ENCODE data around the gene RRP7A.
"Not testable (repeated sequence)": the region's sequence is repeated elsewhere in the genome, so short reads cannot be mapped to it uniquely, and the experiment has no call there.

Gene RRP7A

DNA sequence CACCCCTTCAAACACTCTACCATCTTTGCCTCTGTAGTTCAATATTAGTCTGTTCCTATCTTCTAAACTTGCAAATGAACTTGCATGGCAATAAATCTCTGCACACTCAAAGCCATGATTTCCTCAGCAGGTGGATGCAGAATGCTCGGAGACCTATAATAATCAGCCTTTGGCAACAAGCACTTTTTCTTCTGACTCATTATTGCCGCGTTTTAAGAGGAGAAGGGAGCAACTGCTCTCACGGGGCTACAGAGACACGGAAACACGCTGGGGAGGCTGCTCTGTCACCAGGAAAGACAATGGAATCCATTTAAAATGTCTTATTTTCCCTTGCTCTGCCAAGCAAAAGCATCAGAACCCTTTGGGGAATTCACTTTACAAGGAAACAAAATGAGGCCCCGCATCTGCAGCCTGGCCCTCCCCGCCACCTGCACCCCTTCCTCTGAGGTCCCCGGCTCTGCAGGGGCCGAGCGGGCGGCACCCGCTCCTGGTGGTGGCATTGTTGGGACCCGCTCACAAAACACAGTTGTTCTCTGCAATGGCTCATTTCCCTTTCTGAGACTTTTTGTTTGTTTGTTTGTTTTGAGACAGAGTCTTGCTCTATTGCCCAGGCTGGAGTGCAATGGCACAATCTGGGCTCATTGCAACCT lies 15.6 kb upstream of the RRP7A start:
- not testable (repeated sequence) for DNase-seq

DNA sequence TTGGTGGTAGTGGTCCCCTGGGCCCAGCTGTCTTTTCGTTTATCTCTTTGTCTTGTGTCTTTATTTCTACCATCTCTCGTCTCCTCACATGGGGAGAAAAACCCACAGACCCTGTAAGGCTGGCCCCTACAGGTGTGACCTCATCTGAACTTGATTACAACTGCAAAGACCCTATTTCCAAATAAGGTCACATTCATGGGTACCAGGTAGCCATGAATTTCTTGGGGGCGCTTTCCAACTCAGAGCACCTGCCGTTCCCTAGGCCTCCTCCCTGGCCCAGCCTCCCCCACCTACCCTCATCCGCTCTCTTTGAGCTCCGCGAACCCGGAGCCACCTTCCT lies 14.0 kb upstream of the RRP7A start:
- DNase-seq, result no peak

DNA sequence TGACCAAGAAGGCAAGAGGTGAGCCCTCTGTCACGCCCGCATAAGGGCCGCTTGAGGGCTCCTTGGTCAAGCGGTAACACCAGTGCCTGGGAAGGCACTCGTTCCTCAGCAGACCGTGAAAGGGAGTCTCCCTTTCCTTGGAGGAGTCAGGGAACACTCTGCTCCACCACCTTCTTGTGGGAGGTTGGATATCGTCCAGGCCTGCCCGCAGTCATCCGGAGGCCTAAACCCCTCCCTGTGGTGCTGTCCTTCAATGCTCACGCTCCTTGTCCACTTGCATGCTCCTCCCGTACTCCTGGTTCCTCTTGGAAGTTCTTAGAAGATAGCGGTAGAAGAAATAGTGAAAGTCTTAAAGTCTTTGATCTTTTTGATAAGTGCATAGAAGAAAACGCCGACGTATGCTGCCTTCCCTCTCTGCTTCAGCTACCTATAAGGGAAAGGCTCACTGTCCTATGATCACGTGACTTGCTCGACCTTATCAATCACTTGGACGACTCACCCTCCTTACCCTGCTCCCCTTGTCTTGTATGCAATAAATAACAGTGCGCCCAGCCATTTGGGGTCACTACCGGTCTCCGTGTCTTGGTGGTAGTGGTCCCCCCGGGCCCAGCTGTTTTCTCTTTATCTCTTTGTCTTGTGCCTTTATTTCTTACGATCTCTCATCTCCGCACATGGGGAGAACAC lies 11.9 kb upstream of the RRP7A start:
- not testable (repeated sequence) for DNase-seq

DNA sequence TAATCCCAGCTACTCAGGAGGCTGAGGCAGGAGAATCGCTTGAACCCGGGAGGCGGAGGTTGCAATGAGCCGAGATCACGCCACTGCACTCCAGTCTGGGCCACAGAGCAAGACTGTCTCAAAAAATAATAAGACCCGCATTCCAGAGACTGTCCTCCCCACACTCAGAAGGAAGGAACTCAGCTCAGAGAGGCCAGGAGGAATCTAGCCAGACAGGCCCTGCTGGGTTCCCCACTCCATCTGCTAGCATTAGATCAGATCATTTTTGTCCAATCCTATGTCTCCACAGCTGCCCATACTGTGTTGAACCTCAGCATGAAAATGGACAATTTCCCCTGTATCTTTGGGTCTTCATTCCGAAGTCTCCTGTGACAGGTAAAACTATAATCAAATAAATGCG lies 9.8 kb upstream of the RRP7A start:
- not testable (repeated sequence) for DNase-seq

DNA sequence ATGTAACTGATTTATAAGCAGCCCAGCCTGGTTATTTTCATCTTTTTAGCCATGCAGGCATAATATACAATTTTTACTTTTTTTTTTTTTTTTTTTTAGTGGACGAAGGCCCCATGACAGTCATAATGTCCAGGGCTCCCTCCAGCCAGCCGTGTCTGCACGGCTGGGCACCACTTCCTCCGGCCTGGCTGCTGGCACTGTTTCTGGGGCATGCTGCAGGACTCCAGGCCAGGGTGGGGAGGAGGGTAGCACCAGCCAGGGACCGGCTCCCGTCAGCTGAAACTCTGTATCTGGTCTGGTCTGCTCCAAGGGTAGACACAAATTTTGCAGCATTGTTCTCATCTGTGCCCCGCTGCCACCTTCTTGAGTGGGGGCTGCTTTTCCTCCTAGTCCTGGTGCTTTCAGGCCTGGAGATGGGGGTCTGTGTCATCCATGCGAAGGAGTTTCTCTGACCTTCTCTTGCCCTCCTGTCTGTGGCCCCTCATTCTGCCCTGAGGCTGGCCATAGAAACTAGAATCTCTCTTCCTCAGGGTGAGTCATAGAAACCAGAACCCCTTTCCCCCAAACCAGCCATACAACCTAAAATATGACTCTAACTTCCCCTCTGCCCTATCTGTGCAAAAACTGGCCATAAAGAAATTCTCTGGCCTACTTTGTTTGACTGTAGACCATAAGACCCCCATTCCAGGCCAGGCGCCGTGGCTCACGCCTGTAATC lies 9.2 kb upstream of the RRP7A start:
- peak in 3 of 14 donors; percentile 11 to 32 (median 19) for DNase-seq

DNA sequence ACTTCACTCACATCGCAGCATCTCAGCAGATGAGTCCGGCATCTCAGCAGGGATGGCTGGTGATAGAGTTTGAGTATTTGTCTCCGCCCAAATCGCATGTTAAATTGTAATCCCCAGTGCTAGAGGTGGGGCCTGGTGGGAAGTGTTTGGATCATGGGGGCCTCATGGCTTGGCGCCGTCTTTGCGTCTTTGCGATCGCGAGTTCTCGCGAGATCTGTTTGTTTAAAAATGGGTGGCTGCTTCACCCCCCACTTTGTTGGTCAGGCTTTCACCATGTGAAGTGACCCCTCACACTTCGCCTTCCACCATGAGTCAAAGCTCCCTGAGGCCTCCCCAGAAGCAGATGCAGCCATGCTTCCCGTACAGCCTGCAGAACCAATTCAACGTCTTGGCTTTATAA lies 3.0 kb upstream of the RRP7A start:
- DNase-seq, result no peak

DNA sequence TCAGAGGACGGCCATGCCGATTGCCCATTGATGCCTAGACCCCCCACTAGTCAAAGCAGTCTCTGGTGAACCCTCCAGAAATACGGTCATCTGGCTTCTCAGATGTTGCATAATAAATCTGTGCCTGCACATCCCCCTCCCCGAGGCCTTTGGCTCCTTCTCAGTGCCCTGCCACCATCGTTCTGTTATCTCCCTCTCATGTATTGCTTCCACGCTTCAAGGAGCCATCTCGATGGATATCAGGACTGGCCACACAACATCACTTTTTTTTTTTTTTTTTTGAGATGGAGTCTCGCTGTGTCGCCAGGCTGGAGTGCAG lies 1.6 kb upstream of the RRP7A start:
- no peak for DNase-seq

DNA sequence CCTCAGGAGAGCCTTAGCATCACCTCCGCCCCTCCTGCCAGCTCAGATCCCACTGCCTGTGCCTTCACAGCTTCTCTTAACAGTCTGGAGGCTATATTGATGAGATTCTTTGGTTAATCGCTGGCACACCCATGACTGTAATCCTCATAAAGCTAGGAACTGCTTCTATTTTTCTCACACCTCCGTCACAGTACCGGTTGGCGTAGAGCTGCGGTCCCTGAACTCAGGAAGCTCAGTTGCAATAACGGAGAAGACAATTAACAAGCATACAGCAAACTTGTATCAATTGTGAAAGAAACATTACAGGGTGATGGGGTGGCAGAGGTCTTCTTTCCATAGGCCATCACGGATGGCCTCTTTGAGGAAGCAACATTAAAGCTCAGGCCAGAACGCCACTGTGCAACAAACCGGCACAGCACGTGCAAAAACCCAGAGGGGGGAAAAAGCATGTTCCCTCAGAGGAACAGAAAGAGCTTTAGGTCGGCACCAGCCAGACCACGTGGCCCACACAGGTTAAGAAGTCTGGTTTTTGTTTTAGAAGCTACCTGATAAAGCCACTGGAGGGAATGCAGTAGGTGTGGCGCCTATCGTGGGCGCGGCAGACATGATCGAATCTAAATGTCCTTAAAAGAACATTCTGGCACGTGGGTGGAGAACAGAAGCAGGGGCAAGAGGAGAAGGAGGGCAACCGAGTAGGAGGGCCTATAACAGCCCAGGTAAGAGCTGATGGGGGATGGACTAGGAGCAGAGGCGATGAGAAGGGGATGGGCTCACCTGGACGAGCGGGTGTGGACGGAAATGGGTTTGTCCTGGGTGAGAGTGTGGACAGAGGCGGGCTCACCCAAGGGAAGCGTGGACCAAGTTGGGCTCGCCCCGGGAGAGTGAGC lies 715 bp downstream of the RRP7A start:
- not testable (repeated sequence) for DNase-seq

DNA sequence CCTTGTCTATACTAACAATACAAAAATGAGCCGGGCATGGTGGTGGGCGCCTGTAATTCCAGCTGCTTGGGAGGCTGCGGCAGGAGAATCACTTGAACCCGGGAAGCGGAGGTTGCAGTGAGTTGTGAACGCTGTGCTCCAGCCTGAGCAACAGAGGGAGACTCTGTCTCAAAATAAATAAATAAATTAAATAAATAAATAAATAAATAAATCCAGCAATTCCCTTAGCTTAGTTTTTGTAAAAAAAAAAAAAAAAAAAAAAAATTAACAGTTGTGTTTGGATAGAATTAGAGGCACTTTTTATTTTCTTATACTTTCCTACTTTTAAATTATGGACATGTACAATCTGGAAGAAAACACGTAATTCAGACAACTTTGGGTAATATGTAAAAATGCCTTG lies 2.5 kb downstream of the RRP7A start:
- not testable (repeated sequence) for DNase-seq

DNA sequence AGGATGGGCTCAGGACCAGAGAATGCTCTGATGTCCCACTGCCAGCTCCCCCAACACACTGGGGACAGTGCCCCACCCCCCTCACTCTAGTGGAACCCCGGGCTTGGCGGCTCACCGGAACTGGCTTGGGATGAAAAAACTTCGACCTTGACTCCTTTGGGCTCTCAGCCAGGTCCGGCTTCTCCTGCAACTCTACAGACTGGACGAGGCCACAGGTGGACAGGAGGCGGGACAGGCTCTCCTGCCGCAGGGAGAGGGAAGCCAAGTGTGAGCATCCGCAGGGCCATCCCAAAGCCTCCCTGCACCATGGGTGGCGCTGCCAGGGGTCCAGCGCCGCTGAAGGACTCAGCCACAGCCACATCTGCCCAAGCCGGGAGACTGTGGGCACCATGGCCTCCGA lies 3.7 kb downstream of the RRP7A start:
- no peak for DNase-seq

DNA sequence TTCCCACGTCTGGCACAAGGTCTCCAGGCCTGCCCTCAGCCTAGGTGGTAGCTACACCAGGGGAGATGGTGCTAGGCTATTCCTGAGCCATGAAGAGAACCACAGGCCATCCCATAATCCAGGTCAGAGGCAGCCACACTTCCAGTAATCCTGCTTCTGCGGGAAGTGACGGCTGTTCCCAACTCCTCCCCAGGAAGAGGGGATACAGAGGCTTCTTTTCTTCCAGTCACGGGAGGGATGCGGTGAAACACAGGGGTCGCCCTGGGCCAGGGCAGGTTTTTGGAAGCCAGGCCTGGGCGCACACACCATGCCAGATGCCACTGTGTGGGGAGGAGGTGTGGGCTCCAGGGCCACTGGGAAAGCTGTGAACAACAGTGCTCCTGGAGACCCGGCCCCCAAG lies 4.3 kb downstream of the RRP7A start:
- DNase-seq, result peak in 1 of 14 donors; percentile 11

DNA sequence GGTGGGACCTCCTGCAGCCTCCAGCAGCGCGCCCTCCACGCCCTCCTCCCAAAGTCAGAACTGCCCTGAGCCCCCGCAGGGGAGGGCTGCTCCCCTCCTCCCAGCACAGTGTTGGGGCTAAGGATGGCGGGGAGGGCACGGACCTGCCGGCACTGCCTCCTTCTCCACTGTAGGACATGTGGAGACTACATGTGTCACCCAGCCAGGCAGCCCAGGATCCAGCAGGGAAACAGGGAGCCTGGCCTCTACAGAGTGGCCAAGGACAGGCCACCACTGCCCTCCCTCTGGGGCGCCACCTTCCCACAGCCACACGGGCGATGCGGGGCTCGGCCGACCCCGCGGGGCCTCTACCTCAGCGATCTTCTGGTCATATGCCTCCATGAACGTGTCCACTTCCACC lies 5.3 kb downstream of the RRP7A start:
- not testable (repeated sequence) for DNase-seq

DNA sequence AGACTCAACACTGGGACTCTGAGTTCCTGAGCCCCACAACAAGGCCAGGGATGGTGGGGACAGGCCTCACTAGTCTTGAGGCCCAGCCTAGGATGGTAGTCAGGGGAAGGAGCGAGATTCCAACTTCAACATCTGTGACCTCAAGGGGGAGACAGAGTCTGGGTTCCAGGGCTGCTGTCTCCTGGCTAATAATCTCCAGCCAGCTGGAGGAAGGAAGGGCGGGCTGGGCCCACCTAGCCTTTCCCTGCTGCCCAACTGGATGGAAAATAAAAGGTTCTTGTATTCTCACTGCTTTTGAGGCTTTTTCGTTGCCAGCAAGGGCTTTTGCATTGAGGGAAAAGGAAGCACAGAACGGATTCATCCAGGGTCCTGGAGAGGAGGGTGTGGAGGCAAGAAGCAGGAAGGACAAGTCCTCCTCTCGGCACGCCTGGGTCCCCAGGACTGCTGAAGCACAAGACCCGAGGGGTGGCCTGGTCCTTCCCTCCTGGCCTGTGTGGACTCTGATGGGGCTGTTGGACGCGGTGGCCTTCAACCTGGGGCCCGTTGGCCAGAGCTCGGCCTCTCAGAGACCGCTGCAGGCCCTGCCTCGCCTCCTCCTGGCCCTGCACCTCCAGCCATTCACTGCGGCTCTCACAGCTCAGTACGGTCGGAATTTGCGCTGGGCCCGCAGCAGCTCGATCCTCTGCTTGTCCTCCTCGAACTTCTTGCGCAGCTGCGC lies 7.2 kb downstream of the RRP7A start:
- peak in 3 of 14 donors; percentile 11 to 29 (median 12) for DNase-seq

DNA sequence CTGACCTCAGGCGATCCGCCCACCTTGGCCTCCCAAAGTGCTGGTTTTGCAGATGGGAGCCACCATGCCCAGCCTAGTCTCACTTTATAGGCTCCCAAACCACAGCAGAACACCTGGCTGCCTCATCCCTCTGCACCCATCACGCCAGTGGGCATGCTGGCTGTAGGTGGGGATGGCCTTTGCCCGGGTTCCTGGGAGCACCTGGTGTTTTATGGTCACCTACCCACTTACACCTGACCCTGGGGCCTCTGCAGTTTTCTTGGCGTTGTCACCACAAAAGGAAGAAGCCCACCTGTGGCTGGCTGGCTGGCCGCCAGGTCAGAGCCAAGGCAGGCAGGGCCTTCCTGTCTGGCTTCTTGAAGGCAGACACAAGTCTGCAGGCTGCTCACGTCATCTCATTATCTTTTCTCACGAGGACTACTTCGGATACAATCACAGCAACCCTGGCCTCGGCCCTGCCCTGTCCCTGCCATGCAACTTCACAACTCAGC lies 8.2 kb downstream of the RRP7A start:
- DNase-seq, result no peak

DNA sequence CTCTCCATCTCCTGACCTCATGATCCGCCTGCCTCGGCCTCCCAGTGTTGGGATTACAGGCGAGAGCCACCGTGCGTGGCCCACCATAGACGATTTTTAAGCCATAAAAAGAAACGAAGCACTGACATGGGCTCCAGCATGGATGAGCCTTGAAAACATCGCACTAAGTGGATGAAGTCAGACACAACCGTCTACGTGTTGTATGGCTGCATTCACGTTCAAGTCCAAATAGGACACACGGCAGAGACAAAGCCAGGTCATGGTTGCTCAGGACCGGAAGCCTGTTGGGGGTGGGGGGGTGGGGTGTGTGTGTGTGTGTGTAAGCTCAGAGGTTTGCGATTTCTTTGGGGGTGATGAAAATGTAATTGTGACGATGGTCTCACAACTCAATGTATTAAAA lies 10.0 kb downstream of the RRP7A start:
- no peak for DNase-seq

DNA sequence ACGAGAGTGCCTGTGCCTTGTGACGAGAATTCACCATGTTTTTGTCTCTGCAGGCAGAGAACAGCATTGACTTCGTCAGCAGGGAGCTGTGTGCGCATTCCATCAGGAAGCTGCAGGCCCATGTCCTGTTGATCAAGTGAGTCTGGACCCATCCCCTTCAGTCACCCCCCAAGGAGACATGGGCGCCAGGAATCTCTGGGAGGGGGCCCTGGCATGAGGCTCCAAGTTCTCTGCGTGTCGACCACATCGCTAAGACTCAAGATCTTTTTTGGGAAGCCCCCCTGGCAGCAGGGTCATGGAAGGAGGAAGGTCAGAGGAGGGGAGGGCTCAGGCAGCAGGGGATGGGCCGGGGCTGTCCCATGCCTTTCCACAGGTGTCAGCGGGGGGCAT lies 10.6 kb downstream of the RRP7A start:
- not testable (repeated sequence) for DNase-seq

DNA sequence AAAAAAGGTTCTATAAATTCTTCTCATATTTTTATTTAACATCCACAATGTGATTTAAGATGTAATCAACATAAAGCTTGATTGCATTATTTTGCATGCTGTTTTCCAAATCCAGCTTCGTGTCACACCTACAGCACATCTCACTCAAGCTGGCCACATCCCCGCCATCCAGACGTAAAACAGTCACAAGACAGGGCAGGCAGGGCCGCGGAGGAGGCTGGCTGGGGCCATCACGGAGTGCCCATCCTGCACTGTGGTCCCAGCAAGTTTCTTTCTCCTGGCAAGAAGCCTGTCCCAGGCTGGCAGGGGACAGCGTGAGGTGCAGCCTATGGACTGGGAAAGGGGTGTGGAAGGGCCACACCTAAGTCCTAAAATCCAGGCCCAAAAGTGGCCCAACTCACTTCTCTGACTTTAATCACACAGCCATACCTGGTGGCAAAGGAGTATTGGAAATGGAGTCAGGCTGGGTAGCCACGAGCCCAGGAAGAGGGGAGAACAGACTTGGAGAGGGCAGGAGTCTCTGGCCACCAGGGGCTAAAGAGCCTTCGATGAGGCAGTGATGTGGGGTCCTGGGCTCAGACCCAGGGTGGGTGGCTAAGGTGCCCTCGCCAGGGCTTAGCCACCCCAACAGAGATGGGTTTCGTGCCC lies 11.1 kb downstream of the RRP7A start:
- DNase-seq, result not testable (repeated sequence)

DNA sequence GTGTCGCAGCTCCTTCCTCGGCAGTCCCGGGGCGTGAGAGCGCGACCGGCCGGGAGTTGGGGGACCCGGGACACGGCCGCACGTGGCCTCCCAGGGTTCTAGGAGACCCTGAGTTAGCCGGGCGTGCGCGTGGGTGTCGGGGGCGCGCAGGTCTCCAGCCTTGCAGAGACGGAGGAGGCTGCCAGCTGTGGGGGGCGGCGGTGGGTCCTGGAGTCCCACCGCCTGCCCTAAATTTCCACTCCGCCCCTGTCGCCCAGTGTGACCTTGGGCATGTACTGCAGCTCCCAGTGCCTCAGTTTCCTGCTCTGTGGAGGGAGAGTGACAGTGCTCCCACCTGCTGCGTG lies 18.8 kb downstream of the RRP7A start:
- peak in 1 of 14 donors; percentile 38 for DNase-seq

DNA sequence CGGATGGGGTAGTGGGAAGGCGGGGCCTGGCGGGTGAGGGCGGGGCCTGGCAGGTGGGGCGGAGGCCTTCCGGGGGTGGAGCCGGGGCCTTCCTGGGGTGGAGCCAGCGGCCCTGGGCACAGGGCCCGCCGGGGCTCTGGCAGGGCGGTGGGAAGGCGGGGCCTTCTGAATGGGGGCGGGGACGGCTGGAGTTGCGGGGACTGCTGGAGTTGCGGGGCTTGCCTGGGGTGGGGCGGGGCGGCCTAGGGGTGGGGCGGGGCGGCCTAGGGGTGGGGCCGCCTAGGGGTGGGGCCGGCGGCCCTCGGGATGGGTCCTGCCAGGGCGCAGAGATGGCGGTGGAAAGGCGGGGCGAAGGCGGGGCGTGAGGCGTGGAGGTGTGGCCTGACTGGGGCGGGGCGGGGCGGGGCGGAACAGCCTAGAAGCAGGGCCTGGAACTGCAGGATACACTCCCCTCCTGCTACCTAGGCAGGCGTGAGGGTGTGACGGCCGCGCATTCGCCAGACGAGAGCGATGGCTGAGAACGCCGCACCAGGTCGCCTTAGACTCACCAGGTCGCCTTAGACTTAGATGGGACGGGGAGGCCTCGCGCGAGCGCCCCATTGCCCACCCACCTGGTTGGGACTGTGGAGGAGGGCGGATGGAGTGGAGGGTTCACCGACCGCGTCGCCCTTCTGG lies 19.3 kb downstream of the RRP7A start:
- DNase-seq, result peak in 13 of 14 donors; percentile 26 to 92 (median 76)

DNA sequence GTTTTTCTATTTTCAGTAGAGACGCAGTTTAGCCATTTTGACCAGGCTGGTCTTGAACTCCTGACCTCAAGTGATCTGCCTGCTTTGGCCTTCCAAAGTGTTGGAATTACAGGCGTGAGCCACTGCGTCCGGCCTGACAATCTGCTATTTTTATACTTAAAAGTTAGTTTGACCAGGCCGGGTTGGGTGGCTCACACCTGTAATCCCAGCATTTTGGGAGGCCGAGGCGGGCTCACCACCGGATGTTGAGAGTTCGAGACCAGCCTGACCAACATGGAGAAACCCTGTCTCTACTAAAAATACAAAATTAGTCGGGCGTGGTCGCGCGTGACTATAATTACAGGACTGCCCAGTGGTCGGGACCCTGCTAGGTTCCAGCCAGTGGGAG lies 19.8 kb downstream of the RRP7A start:
- DNase-seq, result not testable (repeated sequence)

DNA sequence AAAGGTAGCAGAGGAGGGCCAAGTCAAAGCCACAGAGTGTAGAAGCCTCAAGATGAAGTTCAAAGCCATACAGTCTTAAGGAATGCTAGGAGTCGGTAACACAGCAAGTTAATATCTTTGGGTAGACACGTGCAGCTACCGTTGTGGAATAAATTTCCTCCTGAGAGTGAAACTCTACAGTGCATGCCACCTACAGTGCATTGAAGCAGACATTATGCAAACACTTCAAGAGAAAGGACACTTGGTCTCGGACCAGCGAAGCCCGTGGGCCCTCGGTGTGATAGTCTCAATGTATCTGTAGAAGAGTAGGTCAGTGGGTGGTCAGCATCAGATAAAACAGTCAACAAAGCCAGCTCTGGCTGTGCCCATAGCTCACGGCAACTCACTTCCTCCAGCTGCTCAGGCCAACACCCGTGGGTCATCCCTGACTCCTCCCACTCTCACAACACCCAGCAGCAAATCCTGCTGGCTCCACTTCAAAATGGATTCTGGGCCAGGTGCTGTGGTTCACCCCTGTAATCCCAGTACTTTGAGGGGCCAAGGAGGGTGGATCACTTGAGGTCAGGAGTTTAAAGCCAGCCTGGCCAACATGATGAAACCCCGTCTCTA lies 24.0 kb downstream of the RRP7A start:
- DNase-seq, result not testable (repeated sequence)

All from C1 segment of cervical spinal cord (tissue), 14 donors.